Liver (tissue), 3 donors: ENCODE results near the gene HOXB8.

ENCODE experiments used
- CTCF ChIP-seq: fragments of 150-350 bp; IDR thresholded peaks from 2 replicates; pipeline ENCODE4 v1.5.1; 2017; ENCODE audit warnings: improper control_type of control experiment, low read depth, low read length; ENCODE audit not compliant: missing input control
- EGR1 ChIP-seq, 2 donors: IDR thresholded peaks; 2 replicates each; pipeline ENCODE4 v1.6.1; 2016 to 2018; ENCODE audit warnings: antibody characterized with exemption in 2 of 2, low read depth in 2 of 2
- FOXA2 ChIP-seq: IDR thresholded peaks from 2 replicates; pipeline ENCODE4 v1.6.1; 2016; ENCODE audit warnings: antibody characterized with exemption
- GABPA ChIP-seq, 2 donors: IDR thresholded peaks in 1 of 2; conservative IDR thresholded peaks in 1 of 2; 2 replicates each; pipeline ENCODE4 v1.6.1; 2016; ENCODE audit warnings: antibody characterized with exemption in 2 of 2, mild to moderate bottlenecking in 1 of 2, moderate library complexity in 1 of 2
- HNF4A ChIP-seq, 2 donors: conservative IDR thresholded peaks; 2 replicates each; pipeline ENCODE4 v1.6.1; 2016; ENCODE audit warnings: antibody characterized with exemption in 2 of 2, mild to moderate bottlenecking in 2 of 2
- JUND ChIP-seq, 2 donors: IDR thresholded peaks; 2 replicates each; pipeline ENCODE4 v1.6.1; 2016; ENCODE audit warnings: antibody characterized with exemption in 2 of 2
- MAX ChIP-seq: IDR thresholded peaks from 2 replicates; pipeline ENCODE4 v1.6.1; 2016; ENCODE audit warnings: antibody characterized with exemption
- RAD21 ChIP-seq, 2 donors: IDR thresholded peaks; 2 replicates each; pipeline ENCODE4 v1.6.1; 2016; ENCODE audit warnings: antibody characterized with exemption in 2 of 2, mild to moderate bottlenecking in 2 of 2
- REST ChIP-seq: IDR thresholded peaks from 2 replicates; pipeline ENCODE4 v1.6.1; 2016; ENCODE audit warnings: antibody characterized with exemption, mild to moderate bottlenecking
- RXRA ChIP-seq, 2 donors: IDR thresholded peaks; 2 replicates each; pipeline ENCODE4 v1.6.1; 2017 to 2018; ENCODE audit warnings: antibody characterized with exemption in 2 of 2, mild to moderate bottlenecking in 1 of 2
- SP1 ChIP-seq: IDR thresholded peaks from 2 replicates; pipeline ENCODE4 v1.6.1; 2018; ENCODE audit warnings: antibody characterized with exemption, mild to moderate bottlenecking
- TAF1 ChIP-seq: conservative IDR thresholded peaks from 2 replicates; pipeline ENCODE4 v1.6.1; 2016; ENCODE audit warnings: antibody characterized with exemption, mild to moderate bottlenecking
- YY1 ChIP-seq: IDR thresholded peaks from 2 replicates; pipeline ENCODE4 v1.6.1; 2016; ENCODE audit warnings: antibody characterized with exemption, mild to moderate bottlenecking
- ZBTB33 ChIP-seq: IDR thresholded peaks from 2 replicates; pipeline ENCODE4 v1.6.1; 2016; ENCODE audit warnings: antibody characterized with exemption
- donor health status: healthy.
- donor health status: healthy.

GRCh38 chr17:48562934-48563333, 52.2 kb downstream of the HOXB8 start:
- TF ChIP-seq CTCF = no peak
- no peak for TF ChIP-seq RAD21 (IDR thresholded peaks at IDR 0.05)
- TF ChIP-seq MAX = no peak
- no peak for TF ChIP-seq JUND (IDR thresholded peaks at IDR 0.05)
- no peak for TF ChIP-seq REST
- TF ChIP-seq TAF1 = no peak
- no peak for TF ChIP-seq HNF4A (conservative IDR thresholded peaks at IDR 0.05)
- TF ChIP-seq FOXA2 = no peak
- no peak for TF ChIP-seq SP1
- TF ChIP-seq EGR1 (IDR thresholded peaks at IDR 0.05; ENCODE audit: low read depth in 2 of 2) = no peak
- no peak for TF ChIP-seq ZBTB33
- TF ChIP-seq GABPA (IDR thresholded peaks at IDR 0.05 in 1 of 2, conservative IDR thresholded peaks at IDR 0.05 in 1 of 2) = no peak
- TF ChIP-seq YY1 = no peak
- no peak for TF ChIP-seq RXRA (IDR thresholded peaks at IDR 0.05)
